HL-60 (cell line): ENCODE results near the gene F5.

Experiments used
- DNase-seq, 2 experiments: peaks; one replicate each; pipeline ENCODE4 v3.0.0-alpha.2; 2010 to 2020; ENCODE audit warnings: low read depth in 1 of 2, low spot score in 1 of 2
- H3K27ac ChIP-seq: fragments of 250-450 bp; sonication (Bioruptor Pico); replicated peaks from 2 replicates; pipeline ENCODE4 v1.5.1; 2020; ENCODE audit warnings: mild to moderate bottlenecking, moderate library complexity
- H3K27me3 ChIP-seq: fragments of 250-450 bp; sonication (Bioruptor Pico); 2 replicates; pipeline ENCODE4 v1.5.1; 2021; ENCODE audit warnings: mild to moderate bottlenecking, moderate library complexity; ENCODE audit not compliant: insufficient read depth, poor library complexity, severe bottlenecking
- H3K4me3 ChIP-seq: replicated peaks from 2 replicates; pipeline ENCODE4 v1.5.1; 2011; ENCODE audit warnings: mild to moderate bottlenecking, control low read depth, low read length; ENCODE audit not compliant: insufficient read depth
- GABPA ChIP-seq: IDR thresholded peaks from 2 replicates; pipeline ENCODE4 v1.6.1; 2012; ENCODE audit warnings: low read depth
- POLR2AphosphoS5 ChIP-seq: IDR thresholded peaks from 2 replicates; pipeline ENCODE4 v1.6.1; 2012; ENCODE audit warnings: low read depth
- SPI1 ChIP-seq: IDR thresholded peaks from 2 replicates; pipeline ENCODE4 v1.6.1; 2012; ENCODE audit warnings: low read depth, mild to moderate bottlenecking, borderline replicate concordance
- TF ChIP-seq, protein P1 (sequence below): IDR thresholded peaks from 2 replicates; pipeline ENCODE4 v1.6.1; 2012; ENCODE audit warnings: low read depth; ENCODE audit not compliant: insufficient replicate concordance
- TF ChIP-seq, protein P2 (sequence below): IDR thresholded peaks from one replicate; pipeline ENCODE4 v1.5.1; 2011; ENCODE audit warnings: low read length, control low read depth, inconsistent platforms; ENCODE audit not compliant: insufficient read depth

Gene F5

DNA sequence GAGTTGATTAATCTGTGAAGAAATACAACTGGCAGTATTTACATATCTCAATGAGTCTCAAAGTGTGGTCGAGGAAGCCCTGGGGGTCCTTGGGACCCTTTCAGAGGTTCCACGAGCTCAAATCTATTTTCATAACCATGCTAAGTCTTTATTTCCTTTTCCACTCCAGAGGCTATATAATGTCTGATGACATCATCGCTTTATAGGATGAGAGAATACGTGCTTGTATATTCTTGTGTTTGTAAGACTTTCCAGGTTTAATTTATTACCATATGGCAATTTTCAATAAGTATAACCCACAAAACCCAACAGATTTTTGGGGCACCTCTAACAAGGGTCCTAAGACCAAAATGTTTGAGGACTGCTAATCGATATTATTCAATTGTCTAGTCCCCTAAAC is 99.1 kb downstream of the F5 start:
- TF ChIP-seq SPI1 (no peak), POLR2AphosphoS5 (no peak), GABPA (no peak)
- TF ChIP-seq, protein P1, sequence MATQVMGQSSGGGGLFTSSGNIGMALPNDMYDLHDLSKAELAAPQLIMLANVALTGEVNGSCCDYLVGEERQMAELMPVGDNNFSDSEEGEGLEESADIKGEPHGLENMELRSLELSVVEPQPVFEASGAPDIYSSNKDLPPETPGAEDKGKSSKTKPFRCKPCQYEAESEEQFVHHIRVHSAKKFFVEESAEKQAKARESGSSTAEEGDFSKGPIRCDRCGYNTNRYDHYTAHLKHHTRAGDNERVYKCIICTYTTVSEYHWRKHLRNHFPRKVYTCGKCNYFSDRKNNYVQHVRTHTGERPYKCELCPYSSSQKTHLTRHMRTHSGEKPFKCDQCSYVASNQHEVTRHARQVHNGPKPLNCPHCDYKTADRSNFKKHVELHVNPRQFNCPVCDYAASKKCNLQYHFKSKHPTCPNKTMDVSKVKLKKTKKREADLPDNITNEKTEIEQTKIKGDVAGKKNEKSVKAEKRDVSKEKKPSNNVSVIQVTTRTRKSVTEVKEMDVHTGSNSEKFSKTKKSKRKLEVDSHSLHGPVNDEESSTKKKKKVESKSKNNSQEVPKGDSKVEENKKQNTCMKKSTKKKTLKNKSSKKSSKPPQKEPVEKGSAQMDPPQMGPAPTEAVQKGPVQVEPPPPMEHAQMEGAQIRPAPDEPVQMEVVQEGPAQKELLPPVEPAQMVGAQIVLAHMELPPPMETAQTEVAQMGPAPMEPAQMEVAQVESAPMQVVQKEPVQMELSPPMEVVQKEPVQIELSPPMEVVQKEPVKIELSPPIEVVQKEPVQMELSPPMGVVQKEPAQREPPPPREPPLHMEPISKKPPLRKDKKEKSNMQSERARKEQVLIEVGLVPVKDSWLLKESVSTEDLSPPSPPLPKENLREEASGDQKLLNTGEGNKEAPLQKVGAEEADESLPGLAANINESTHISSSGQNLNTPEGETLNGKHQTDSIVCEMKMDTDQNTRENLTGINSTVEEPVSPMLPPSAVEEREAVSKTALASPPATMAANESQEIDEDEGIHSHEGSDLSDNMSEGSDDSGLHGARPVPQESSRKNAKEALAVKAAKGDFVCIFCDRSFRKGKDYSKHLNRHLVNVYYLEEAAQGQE, result no peak
- TF ChIP-seq, protein P2, sequence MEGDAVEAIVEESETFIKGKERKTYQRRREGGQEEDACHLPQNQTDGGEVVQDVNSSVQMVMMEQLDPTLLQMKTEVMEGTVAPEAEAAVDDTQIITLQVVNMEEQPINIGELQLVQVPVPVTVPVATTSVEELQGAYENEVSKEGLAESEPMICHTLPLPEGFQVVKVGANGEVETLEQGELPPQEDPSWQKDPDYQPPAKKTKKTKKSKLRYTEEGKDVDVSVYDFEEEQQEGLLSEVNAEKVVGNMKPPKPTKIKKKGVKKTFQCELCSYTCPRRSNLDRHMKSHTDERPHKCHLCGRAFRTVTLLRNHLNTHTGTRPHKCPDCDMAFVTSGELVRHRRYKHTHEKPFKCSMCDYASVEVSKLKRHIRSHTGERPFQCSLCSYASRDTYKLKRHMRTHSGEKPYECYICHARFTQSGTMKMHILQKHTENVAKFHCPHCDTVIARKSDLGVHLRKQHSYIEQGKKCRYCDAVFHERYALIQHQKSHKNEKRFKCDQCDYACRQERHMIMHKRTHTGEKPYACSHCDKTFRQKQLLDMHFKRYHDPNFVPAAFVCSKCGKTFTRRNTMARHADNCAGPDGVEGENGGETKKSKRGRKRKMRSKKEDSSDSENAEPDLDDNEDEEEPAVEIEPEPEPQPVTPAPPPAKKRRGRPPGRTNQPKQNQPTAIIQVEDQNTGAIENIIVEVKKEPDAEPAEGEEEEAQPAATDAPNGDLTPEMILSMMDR, result no peak
- Histone ChIP-seq H3K27me3 (no peaks in the 10 kb centered on the region), H3K4me3 (no peak overlapping the region), H3K27ac (no peak overlapping the region)
- DNase-seq, result no peak

DNA sequence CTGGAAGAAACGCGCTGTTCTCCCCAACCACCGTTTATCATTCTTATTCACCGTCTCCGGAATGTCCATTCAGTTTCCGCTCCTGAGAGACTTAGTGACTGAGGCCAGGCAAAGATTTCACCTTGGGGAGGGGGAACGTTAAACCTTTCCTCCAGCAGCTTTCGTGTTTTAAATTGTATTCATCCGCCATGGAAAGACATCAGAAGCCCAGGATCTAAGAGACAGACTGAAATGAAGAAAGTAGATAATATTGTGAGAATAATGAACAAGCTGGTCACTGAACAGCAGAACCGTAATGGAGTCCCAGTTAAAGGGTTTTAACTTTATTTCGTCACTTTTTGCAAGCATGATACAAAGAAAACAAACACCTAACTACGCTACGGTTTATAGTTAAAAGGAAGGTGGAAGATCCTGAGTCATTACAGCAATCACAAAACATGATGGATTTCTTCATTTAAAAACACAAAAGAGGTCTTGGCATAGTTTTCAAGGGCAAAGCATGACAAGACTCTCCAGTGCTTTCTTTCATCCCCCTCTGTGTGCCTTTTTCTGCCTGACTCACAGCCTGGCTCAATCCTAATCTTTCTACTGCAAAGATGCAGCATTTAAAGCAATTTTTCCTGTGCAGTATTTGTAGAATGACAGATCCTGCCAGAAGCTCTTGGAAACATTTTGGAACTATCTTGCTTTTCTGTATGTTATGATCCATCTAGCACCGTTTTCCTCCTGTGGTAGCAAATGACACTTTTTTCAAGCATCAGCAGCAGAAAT is 99.8 kb downstream of the F5 start:
- peak overlapping the region; percentile 83 for H3K4me3 ChIP-seq
- DNase-seq, result no peak
- H3K27me3 ChIP-seq, result no peaks in the 10 kb centered on the region
- TF ChIP-seq, protein P2, result no peak
- TF ChIP-seq, protein P1, result no peak
- TF ChIP-seq POLR2AphosphoS5 (no peak), GABPA (no peak), SPI1 (no peak)
- H3K27ac ChIP-seq, result peak overlapping the region; percentile 83

DNA sequence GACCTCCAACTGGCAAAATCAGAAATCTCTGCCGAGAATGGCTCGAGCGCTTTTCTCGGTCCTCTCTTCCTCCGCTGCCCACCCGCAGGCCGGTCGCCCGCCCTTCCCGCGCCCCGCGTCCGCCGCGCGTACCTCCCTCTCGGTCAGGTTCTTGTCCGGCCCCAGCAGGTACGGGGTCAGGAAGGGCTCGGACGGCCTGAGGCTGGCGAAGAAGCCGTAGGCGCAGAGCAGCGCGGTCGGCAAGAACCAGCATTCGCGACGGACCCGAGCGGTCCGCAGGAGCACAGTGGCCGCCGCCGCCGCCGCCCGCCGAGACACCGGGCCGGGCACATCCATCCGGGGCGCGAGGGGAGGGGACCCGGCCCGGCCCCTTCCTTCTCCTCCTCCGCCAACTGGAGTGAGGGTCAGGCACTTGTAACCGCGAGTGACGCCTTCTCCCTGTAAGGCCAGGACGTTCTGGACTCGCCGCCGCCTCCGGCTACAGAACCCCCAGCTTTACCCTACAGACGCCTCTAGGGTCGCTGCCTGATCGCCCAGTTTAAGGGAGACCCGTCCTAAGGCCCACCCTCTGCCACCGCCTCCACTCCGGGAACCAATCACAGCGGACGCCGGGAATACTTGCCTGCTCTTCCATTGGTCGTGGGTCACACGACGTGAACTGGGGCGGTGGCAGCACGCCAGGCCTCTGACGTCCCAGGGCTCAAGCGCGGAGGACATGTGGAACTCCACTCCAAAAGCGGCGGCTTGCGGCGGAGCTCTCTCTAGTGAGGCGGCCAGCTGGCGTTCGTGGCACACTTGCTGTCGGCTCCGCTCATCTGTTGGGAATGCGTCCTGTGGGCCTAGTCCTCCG is 100.6 kb downstream of the F5 start, which contains the start of gene SLC19A2:
Gene SLC19A2, minus strand, starts transcription at position 514 of the 850 bp plus-strand sequence. Its CDS starts 178 bp downstream, at position 336.
- Histone ChIP-seq H3K4me3 (peak within 1 kb of the TSS; percentile 83), H3K27me3 (no peaks in the 10 kb centered on the region), H3K27ac (peak within 1 kb of the TSS; percentile 83)
- DNase-seq, result peak; percentile 92 to 99
- no peak for TF ChIP-seq SPI1
- peak; percentile 90 for TF ChIP-seq POLR2AphosphoS5
- TF ChIP-seq, protein P1, result peak; percentile 38
